CD8-positive, alpha-beta memory T cell (primary cell): Measurements from ENCODE around the gene GIT1. TPM values are rescaled to one million over a fixed set of nuclear protein-coding genes. Genes with fewer than 3 reads are reported as not detected.

Experiments used
- CTCF ChIA-PET: fragments of 350-600 bp; sonication (Branson Sonifier 250); formaldehyde crosslinking; loops from one replicate; lab custom pipeline; 2021; ENCODE audit warnings: antibody characterized with exemption; lab: Charles Lee
- POLR2A ChIA-PET: fragments of 350-600 bp; sonication (Branson Sonifier 250); formaldehyde crosslinking; loops from one replicate; lab custom pipeline; 2021; ENCODE audit warnings: antibody characterized with exemption; lab: Charles Lee
- DNase-seq, 5 donors: peaks; one replicate each; pipeline versions ENCODE4 v3.0.0 to v3.0.0-alpha.2; 2020 to 2022; ENCODE audit warnings: mixed read lengths in 1 of 5
- H3K27ac ChIP-seq: one replicate; pipeline ENCODE4 v1.7.0; 2013; ENCODE audit warnings: low read depth, mild to moderate bottlenecking, low read length, moderate library complexity
- H3K27me3 ChIP-seq: 2 replicates; pipeline ENCODE4 v1.7.0; 2013; ENCODE audit warnings: low read length, mild to moderate bottlenecking; ENCODE audit not compliant: insufficient read depth, poor library complexity, severe bottlenecking
- H3K36me3 ChIP-seq: 2 replicates; pipeline ENCODE4 v1.7.0; 2013; ENCODE audit warnings: mild to moderate bottlenecking, low read length, moderate library complexity; ENCODE audit not compliant: insufficient read depth
- H3K4me1 ChIP-seq: 2 replicates; pipeline ENCODE4 v1.7.0; 2013; ENCODE audit warnings: mild to moderate bottlenecking, low read length, moderate library complexity; ENCODE audit not compliant: insufficient read depth
- H3K4me3 ChIP-seq: 2 replicates; pipeline ENCODE4 v1.7.0; 2013; ENCODE audit warnings: mild to moderate bottlenecking, low read length
- H3K9me3 ChIP-seq: 2 replicates; pipeline ENCODE4 v1.7.0; 2013; ENCODE audit warnings: mild to moderate bottlenecking, low read length
- H3K27ac Mint-ChIP-seq, 8 donors: one replicate each; pipeline ENCODE4 v1.8.0; 2020 to 2021; ENCODE audit warnings: mixed read lengths in 8 of 8, mild to moderate bottlenecking in 6 of 8, inconsistent platforms in 3 of 8, moderate library complexity in 3 of 8
- H3K27me3 Mint-ChIP-seq, 2 donors: one replicate each; pipeline ENCODE4 v1.8.0; 2020 to 2021; ENCODE audit warnings: mixed read lengths in 2 of 2, mild to moderate bottlenecking in 1 of 2, moderate library complexity in 1 of 2
- H3K36me3 Mint-ChIP-seq, 3 donors: one replicate each; pipeline ENCODE4 v1.8.0; 2020 to 2021; ENCODE audit warnings: mixed read lengths in 3 of 3, inconsistent platforms in 1 of 3, mild to moderate bottlenecking in 1 of 3
- H3K4me1 Mint-ChIP-seq, 3 donors: one replicate each; pipeline ENCODE4 v1.8.0; 2020 to 2021; ENCODE audit warnings: mixed read lengths in 3 of 3, inconsistent platforms in 1 of 3, mild to moderate bottlenecking in 1 of 3
- H3K4me3 Mint-ChIP-seq, 7 donors: one replicate each; pipeline ENCODE4 v1.8.0; 2020 to 2021; ENCODE audit warnings: mixed read lengths in 7 of 7, mild to moderate bottlenecking in 6 of 7, moderate library complexity in 4 of 7, inconsistent platforms in 2 of 7
- H3K9me3 Mint-ChIP-seq, 5 donors: one replicate each; pipeline ENCODE4 v1.8.0; 2020 to 2022; ENCODE audit warnings: mixed read lengths in 5 of 5, mild to moderate bottlenecking in 3 of 5, moderate library complexity in 2 of 5, inconsistent platforms in 1 of 5
- polyA plus RNA-seq: library from polyadenylated mRNA; unstranded; fragments of 300-500 nt; fragmentation: Illumina TruSeq; gene quantifications from one replicate; pipeline ENCODE4 v1.2.3, GENCODE V29; 2021
- total RNA-seq, 2 experiments: library from RNA; stranded (reverse); gene quantifications; one replicate each; pipeline ENCODE4 v1.2.3, GENCODE V29; 2021

The GIT1 gene
- total and polyA plus RNA-seq, 3 experiments from 2014 or later, result 25.7 to 69.8 (median 69.7) TPM

GRCh38 chr17:29619251-29619650 is 29.8 kb upstream of the GIT1 start:
- H3K4me1 Mint-ChIP-seq, result peaks cover 42 to 68% (median 49%) of the 10 kb centered on the region in 3 donors

GRCh38 chr17:29618272-29619065 is 29.0 kb upstream of the GIT1 start:
- Histone ChIP-seq H3K36me3 (no peaks in the 10 kb centered on the region), H3K9me3 (no peaks in the 10 kb centered on the region), H3K27me3 (no peaks in the 10 kb centered on the region), H3K27ac (no peak overlapping the region), H3K4me3 (no peak overlapping the region), H3K4me1 (peaks cover 56% of the 10 kb centered on the region)
- no peak for DNase-seq
- CTCF ChIA-PET, result interaction anchor here (0.7 to 13.2 kb wide), 31 partner anchors 8 to 312 kb away, joined by 3 to 436 read pairs (median 7); partner anchors contain the start of genes ABHD15, ANKRD13B, GIT1 and SSH2
- Mint-ChIP-seq H3K4me1 (peaks cover 45 to 67% (median 47%) of the 10 kb centered on the region in 3 donors), H3K36me3 (no peaks in the 10 kb centered on the region), H3K4me3 (peak overlapping the region; percentile 8 to 93 (median 85)), H3K27ac (peak overlapping the region in 4 of 8 donors; percentile 23 to 65 (median 38)), H3K9me3 (no peaks in the 10 kb centered on the region), H3K27me3 (no peaks in the 10 kb centered on the region)
- POLR2A ChIA-PET, result interaction anchor here (0.8 to 3.9 kb wide), 13 partner anchors 10 to 311 kb away, joined by 3 to 20 read pairs (median 11); partner anchors contain the start of genes ABHD15, ANKRD13B and SSH2

More at GRCh38 chr17:29619251-29619650, 29.8 kb upstream of the GIT1 start:
- CTCF ChIA-PET, result interaction anchor here (13.2 kb wide), 1 partner anchor 43 kb away, joined by 436 read pairs; the partner anchor contains the start of genes ABHD15, GIT1 and TP53I13
- Mint-ChIP-seq H3K27ac (peak overlapping the region in 1 of 8 donors; percentile 54), H3K27me3 (no peaks in the 10 kb centered on the region), H3K4me3 (peak overlapping the region in 2 of 7 donors; percentile 68 to 93), H3K36me3 (no peaks in the 10 kb centered on the region), H3K9me3 (no peaks in the 10 kb centered on the region)
- DNase-seq, result no peak
- Histone ChIP-seq H3K9me3 (no peaks in the 10 kb centered on the region), H3K36me3 (no peaks in the 10 kb centered on the region), H3K4me1 (peaks cover 54% of the 10 kb centered on the region), H3K27me3 (no peaks in the 10 kb centered on the region), H3K4me3 (no peak overlapping the region), H3K27ac (no peak overlapping the region)
- POLR2A ChIA-PET, result interaction anchor here (0.6 kb wide), 1 partner anchor 236 kb away, joined by 3 read pairs; no protein-coding TSS in a partner anchor

GRCh38 chr17:29617481-29618271 is 28.2 kb upstream of the GIT1 start:
- H3K9me3 ChIP-seq, result no peaks in the 10 kb centered on the region
- POLR2A ChIA-PET, result interaction anchor here (0.8 to 3.9 kb wide), 17 partner anchors 9 to 314 kb away, joined by 3 to 20 read pairs (median 9); partner anchors contain the start of genes ABHD15, ANKRD13B and SSH2
- Mint-ChIP-seq H3K9me3 (no peaks in the 10 kb centered on the region), H3K4me1 (peaks cover 38 to 59% (median 42%) of the 10 kb centered on the region in 3 donors), H3K36me3 (no peaks in the 10 kb centered on the region), H3K4me3 (peak overlapping the region; percentile 91 to 97 (median 93)), H3K27me3 (no peaks in the 10 kb centered on the region), H3K27ac (peak overlapping the region; percentile 50 to 91 (median 75))
- no peaks in the 10 kb centered on the region for H3K27me3 ChIP-seq
- H3K36me3 ChIP-seq, result no peaks in the 10 kb centered on the region
- peak overlapping the region; percentile 72 for H3K4me3 ChIP-seq
- CTCF ChIA-PET, result interaction anchor here (0.7 to 13.2 kb wide), 42 partner anchors 7 to 313 kb away, joined by 3 to 436 read pairs (median 6); partner anchors contain the start of genes ABHD15, ANKRD13B, GIT1 and SSH2
- peaks cover 48% of the 10 kb centered on the region for H3K4me1 ChIP-seq
- DNase-seq, result peak; percentile 84 to 90 (median 85)
- peak overlapping the region; percentile 75 for H3K27ac ChIP-seq

- peak overlapping the region; percentile 91 to 97 (median 93) for H3K4me3 Mint-ChIP-seq
- H3K4me1 Mint-ChIP-seq, result peaks cover 36 to 55% (median 40%) of the 10 kb centered on the region in 3 donors
- CTCF ChIA-PET, result interaction anchor here (0.6 to 13.2 kb wide), 41 partner anchors 8 to 314 kb away, joined by 3 to 436 read pairs (median 7); partner anchors contain the start of genes ABHD15, ANKRD13B, GIT1 and SSH2
- Histone ChIP-seq H3K4me3 (peak overlapping the region; percentile 72), H3K27ac (peak overlapping the region; percentile 75), H3K36me3 (no peaks in the 10 kb centered on the region), H3K9me3 (no peaks in the 10 kb centered on the region), H3K27me3 (no peaks in the 10 kb centered on the region), H3K4me1 (peaks cover 44% of the 10 kb centered on the region)
- H3K27ac Mint-ChIP-seq, result peak overlapping the region in 7 of 8 donors; percentile 42 to 89 (median 67)
- POLR2A ChIA-PET, result interaction anchor here (0.6 to 3.9 kb wide), 16 partner anchors 10 to 314 kb away, joined by 3 to 20 read pairs (median 10); partner anchors contain the start of genes ABHD15 and ANKRD13B
- H3K9me3 Mint-ChIP-seq, result no peaks in the 10 kb centered on the region
- peak; percentile 83 to 92 (median 87) for DNase-seq
- no peaks in the 10 kb centered on the region for H3K36me3 Mint-ChIP-seq
- H3K27me3 Mint-ChIP-seq, result no peaks in the 10 kb centered on the region
Measured at GRCh38 chr17:29617125-29617480, 27.7 kb upstream of the GIT1 start.

- no peaks in the 10 kb centered on the region for H3K9me3 Mint-ChIP-seq
- no peaks in the 10 kb centered on the region for H3K9me3 ChIP-seq
- peaks cover 33 to 50% (median 34%) of the 10 kb centered on the region in 3 donors for H3K4me1 Mint-ChIP-seq
- no peaks in the 10 kb centered on the region for H3K27me3 ChIP-seq
- ChIA-PET CTCF (interaction anchor here (0.6 to 13.2 kb wide), 34 partner anchors 7 to 314 kb away, joined by 3 to 436 read pairs (median 10); partner anchors contain the start of genes ABHD15, ANKRD13B, GIT1 and SSH2), POLR2A (interaction anchor here (0.6 to 3.9 kb wide), 14 partner anchors 22 to 315 kb away, joined by 3 to 20 read pairs (median 10); partner anchors contain the start of genes ABHD15, ANKRD13B and SSH2)
- H3K36me3 Mint-ChIP-seq, result no peaks in the 10 kb centered on the region
- peak overlapping the region; percentile 72 for H3K4me3 ChIP-seq
- no peak overlapping the region for H3K27ac ChIP-seq
- peak overlapping the region in 7 of 8 donors; percentile 9 to 92 (median 67) for H3K27ac Mint-ChIP-seq
- peak overlapping the region; percentile 91 to 97 (median 93) for H3K4me3 Mint-ChIP-seq
- H3K4me1 ChIP-seq, result peaks cover 40% of the 10 kb centered on the region
- H3K27me3 Mint-ChIP-seq, result no peaks in the 10 kb centered on the region
- no peak for DNase-seq
- H3K36me3 ChIP-seq, result no peaks in the 10 kb centered on the region
Measured at GRCh38 chr17:29616300-29617048, 27.0 kb upstream of the GIT1 start.

- Histone ChIP-seq H3K9me3 (no peaks in the 10 kb centered on the region), H3K27me3 (no peaks in the 10 kb centered on the region), H3K36me3 (no peaks in the 10 kb centered on the region), H3K27ac (peak overlapping the region; percentile 39), H3K4me3 (peak overlapping the region; percentile 72), H3K4me1 (peaks cover 40% of the 10 kb centered on the region)
- Mint-ChIP-seq H3K4me3 (peak overlapping the region; percentile 91 to 97 (median 93)), H3K27ac (peak overlapping the region; percentile 88 to 97 (median 96)), H3K27me3 (no peaks in the 10 kb centered on the region), H3K36me3 (no peaks in the 10 kb centered on the region), H3K9me3 (no peaks in the 10 kb centered on the region), H3K4me1 (peaks cover 33 to 47% (median 34%) of the 10 kb centered on the region in 3 donors)
- ChIA-PET POLR2A (interaction anchor here (0.6 to 3.9 kb wide), 12 partner anchors 19 to 315 kb away, joined by 3 to 19 read pairs (median 8); partner anchors contain the start of genes ABHD15, ANKRD13B and SSH2), CTCF (interaction anchor here (0.6 to 13.2 kb wide), 15 partner anchors 9 to 315 kb away, joined by 3 to 436 read pairs (median 5); partner anchors contain the start of genes ABHD15, ANKRD13B, GIT1 and TP53I13)
- DNase-seq, result peak; percentile 82 to 89 (median 83)
Measured at GRCh38 chr17:29615492-29616299, 26.2 kb upstream of the GIT1 start.
